ENCODE measurements around the gene DDX51.
"Not testable (repeated sequence)": the region's sequence is repeated elsewhere in the genome, so short reads cannot be mapped to it uniquely, and the experiment has no call there.

Gene DDX51

GRCh38 chr12:132111654-132112304, 32.3 kb downstream of the DDX51 start:
- no peak for DNase-seq

- no peak for DNase-seq
Measured at GRCh38 chr12:132110677-132111076, 33.4 kb downstream of the DDX51 start.

GRCh38 chr12:132109741-132110140, 34.4 kb downstream of the DDX51 start:
- DNase-seq = no peak

GRCh38 chr12:132108211-132108832, 35.8 kb downstream of the DDX51 start:
- no peak for DNase-seq

- no peak for DNase-seq
Measured at GRCh38 chr12:132106921-132107320, 37.2 kb downstream of the DDX51 start.

GRCh38 chr12:132105467-132105866, 38.7 kb downstream of the DDX51 start:
- DNase-seq = no peak

- DNase-seq = no peak
Measured at GRCh38 chr12:132103542-132104308, 40.4 kb downstream of the DDX51 start.

GRCh38 chr12:132103072-132103471, 41.0 kb downstream of the DDX51 start:
- DNase-seq = not testable (repeated sequence)

- no peak for DNase-seq
Measured at GRCh38 chr12:132102297-132102696, 41.8 kb downstream of the DDX51 start.

- DNase-seq = no peak
Measured at GRCh38 chr12:132100306-132101065, 43.6 kb downstream of the DDX51 start.

- DNase-seq = no peak
Measured at GRCh38 chr12:132099739-132100138, 44.4 kb downstream of the DDX51 start.

GRCh38 chr12:132095520-132096409, 48.4 kb downstream of the DDX51 start:
- DNase-seq = no peak

- no peak for DNase-seq
Measured at GRCh38 chr12:132094269-132094891, 49.7 kb downstream of the DDX51 start.

- no peak for DNase-seq
Measured at GRCh38 chr12:132089407-132089910, 54.7 kb downstream of the DDX51 start.
